Effector memory CD8-positive, alpha-beta T cell (primary cell): Measurements from ENCODE around the gene SMIM45.

Source experiments
- ATAC-seq: fragments of 150-1000 bp; cut with Tn5 transposase; replicated peaks from 2 replicates; pipeline ENCODE4 v1.10.0; 2021; ENCODE audit warnings: mild to moderate bottlenecking, moderate library complexity
- DNase-seq, 3 experiments: peaks; one replicate each; pipeline ENCODE4 v3.0.0; 2021
- H3K27ac Mint-ChIP-seq, 2 donors: one replicate each; pipeline ENCODE4 v1.8.0; 2022; ENCODE audit warnings: mild to moderate bottlenecking in 2 of 2, mixed read lengths in 2 of 2, moderate library complexity in 2 of 2
- H3K27me3 Mint-ChIP-seq, 2 donors: one replicate each; pipeline ENCODE4 v1.8.0; 2022; ENCODE audit warnings: mixed read lengths in 2 of 2
- H3K36me3 Mint-ChIP-seq: one replicate; pipeline ENCODE4 v1.8.0; 2022; ENCODE audit warnings: mild to moderate bottlenecking, moderate library complexity, mixed read lengths; ENCODE audit not compliant: insufficient read depth
- H3K4me1 Mint-ChIP-seq, 2 donors: one replicate each; pipeline ENCODE4 v1.8.0; 2022; ENCODE audit warnings: low read depth in 2 of 2, mixed read lengths in 2 of 2
- H3K4me3 Mint-ChIP-seq, 2 donors: one replicate each; pipeline ENCODE4 v1.8.0; 2022; ENCODE audit warnings: mild to moderate bottlenecking in 2 of 2, mixed read lengths in 2 of 2, moderate library complexity in 2 of 2
- H3K9me3 Mint-ChIP-seq, 2 donors: one replicate each; pipeline ENCODE4 v1.8.0; 2022; ENCODE audit warnings: mixed read lengths in 2 of 2

Gene SMIM45

GRCh38 chr22:41949297-41949965 is 2.5 kb upstream of the SMIM45 start:
- no peaks in the 10 kb centered on the region for H3K9me3 Mint-ChIP-seq
- no peaks in the 10 kb centered on the region for H3K27me3 Mint-ChIP-seq
- ATAC-seq (no peak), DNase-seq (no peak)
- no peak overlapping the region for H3K27ac Mint-ChIP-seq
- H3K36me3 Mint-ChIP-seq: peaks cover 9% of the 10 kb centered on the region
- no peak overlapping the region for H3K4me3 Mint-ChIP-seq
- H3K4me1 Mint-ChIP-seq: peaks cover 8 to 10% of the 10 kb centered on the region in 2 donors

DNA sequence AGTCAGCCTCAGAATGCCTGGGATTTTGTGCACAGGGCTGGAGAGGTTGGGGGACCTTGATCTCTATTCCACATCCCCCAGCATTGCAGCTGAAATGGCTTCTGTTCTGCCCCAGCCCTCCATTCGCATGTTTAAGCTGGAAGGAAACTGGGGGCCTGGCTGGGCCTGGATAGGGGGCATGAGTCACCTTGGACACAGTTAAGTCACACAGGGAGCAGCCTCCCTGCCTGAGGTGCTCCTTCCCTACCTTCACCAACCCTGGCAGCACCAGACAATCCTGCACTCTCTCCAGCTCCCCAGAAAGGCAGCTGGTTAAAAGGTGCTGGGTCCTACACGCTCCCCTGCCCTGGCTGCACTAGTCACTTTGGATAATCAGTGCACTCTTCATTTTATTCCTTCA is 763 bp downstream of the SMIM45 start:
- ATAC-seq: no peak
- Mint-ChIP-seq H3K27ac (no peak overlapping the region), H3K9me3 (no peaks in the 10 kb centered on the region), H3K4me1 (peaks cover 3 to 4% of the 10 kb centered on the region in 2 donors), H3K4me3 (no peak overlapping the region), H3K36me3 (peaks cover 4% of the 10 kb centered on the region), H3K27me3 (no peaks in the 10 kb centered on the region)
- DNase-seq: no peak

- no peak overlapping the region for H3K27ac Mint-ChIP-seq
- ATAC-seq (peak; percentile 35), DNase-seq (no peak)
- peaks cover 4 to 6% of the 10 kb centered on the region in 2 donors for H3K4me1 Mint-ChIP-seq
- H3K27me3 Mint-ChIP-seq: peaks cover 0 to 4% of the 10 kb centered on the region in 2 donors
- H3K4me3 Mint-ChIP-seq: no peak overlapping the region
- H3K36me3 Mint-ChIP-seq: peaks cover 9% of the 10 kb centered on the region
- no peaks in the 10 kb centered on the region for H3K9me3 Mint-ChIP-seq
Observed at GRCh38 chr22:41957941-41958556, 6.1 kb downstream of the SMIM45 start.

DNA sequence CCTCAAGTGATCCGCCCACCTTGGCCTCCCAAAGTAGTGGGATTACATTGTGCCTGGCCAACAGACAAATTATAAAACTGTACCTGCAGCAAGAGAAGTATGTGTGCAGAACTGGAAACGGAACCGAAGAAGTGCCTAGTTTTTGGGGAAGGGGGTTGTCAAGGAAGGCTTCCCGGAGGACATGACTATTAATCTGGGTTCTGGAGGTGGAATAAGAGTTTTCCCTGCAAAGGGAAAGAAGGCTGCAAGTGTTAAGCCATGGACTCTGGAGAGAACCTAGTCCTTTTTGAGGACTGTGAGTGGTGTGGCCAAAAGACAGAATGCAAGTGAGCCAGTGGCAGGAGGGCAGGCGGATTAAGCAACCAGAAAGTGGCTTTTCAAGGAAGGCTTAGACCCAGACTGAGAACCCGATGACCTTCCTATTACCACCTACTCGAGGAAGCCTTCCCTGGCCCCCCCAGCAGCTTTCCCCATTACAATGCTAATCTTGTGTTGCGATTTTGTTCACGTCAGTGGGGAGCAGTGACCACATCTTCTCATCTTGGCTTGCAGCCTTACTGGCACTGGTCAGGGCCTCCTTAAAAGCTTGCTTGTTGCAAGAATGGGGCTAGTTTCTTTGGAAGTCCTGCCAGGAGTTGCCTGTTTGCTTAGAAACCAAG is 11.6 kb downstream of the SMIM45 start:
- Mint-ChIP-seq H3K4me1 (peaks cover 2 to 5% of the 10 kb centered on the region in 2 donors), H3K36me3 (peaks cover 5% of the 10 kb centered on the region), H3K4me3 (no peak overlapping the region), H3K27me3 (peaks cover 0 to 30% of the 10 kb centered on the region in 2 donors), H3K9me3 (no peaks in the 10 kb centered on the region), H3K27ac (no peak overlapping the region)
- DNase-seq: no peak
- no peak for ATAC-seq

- H3K9me3 Mint-ChIP-seq: no peaks in the 10 kb centered on the region
- no peak overlapping the region for H3K27ac Mint-ChIP-seq
- peaks cover 0 to 35% of the 10 kb centered on the region in 2 donors for H3K27me3 Mint-ChIP-seq
Observed at GRCh38 chr22:41964112-41964491, 12.2 kb downstream of the SMIM45 start.

GRCh38 chr22:41966225-41966606 is 14.3 kb downstream of the SMIM45 start:
- peaks cover 4 to 5% of the 10 kb centered on the region in 2 donors for H3K4me1 Mint-ChIP-seq
- no peak for DNase-seq
- ATAC-seq: no peak
- H3K27me3 Mint-ChIP-seq: peaks cover 0 to 51% of the 10 kb centered on the region in 2 donors
- H3K36me3 Mint-ChIP-seq: peaks cover 5% of the 10 kb centered on the region
- H3K9me3 Mint-ChIP-seq: no peaks in the 10 kb centered on the region
- H3K4me3 Mint-ChIP-seq: no peak overlapping the region
- no peak overlapping the region for H3K27ac Mint-ChIP-seq

More at GRCh38 chr22:41964112-41964491, 12.2 kb downstream of the SMIM45 start:
- H3K36me3 Mint-ChIP-seq: peaks cover 5% of the 10 kb centered on the region
- ATAC-seq (no peak), DNase-seq (no peak)
- no peak overlapping the region for H3K4me3 Mint-ChIP-seq
- peaks cover 4 to 5% of the 10 kb centered on the region in 2 donors for H3K4me1 Mint-ChIP-seq

DNA sequence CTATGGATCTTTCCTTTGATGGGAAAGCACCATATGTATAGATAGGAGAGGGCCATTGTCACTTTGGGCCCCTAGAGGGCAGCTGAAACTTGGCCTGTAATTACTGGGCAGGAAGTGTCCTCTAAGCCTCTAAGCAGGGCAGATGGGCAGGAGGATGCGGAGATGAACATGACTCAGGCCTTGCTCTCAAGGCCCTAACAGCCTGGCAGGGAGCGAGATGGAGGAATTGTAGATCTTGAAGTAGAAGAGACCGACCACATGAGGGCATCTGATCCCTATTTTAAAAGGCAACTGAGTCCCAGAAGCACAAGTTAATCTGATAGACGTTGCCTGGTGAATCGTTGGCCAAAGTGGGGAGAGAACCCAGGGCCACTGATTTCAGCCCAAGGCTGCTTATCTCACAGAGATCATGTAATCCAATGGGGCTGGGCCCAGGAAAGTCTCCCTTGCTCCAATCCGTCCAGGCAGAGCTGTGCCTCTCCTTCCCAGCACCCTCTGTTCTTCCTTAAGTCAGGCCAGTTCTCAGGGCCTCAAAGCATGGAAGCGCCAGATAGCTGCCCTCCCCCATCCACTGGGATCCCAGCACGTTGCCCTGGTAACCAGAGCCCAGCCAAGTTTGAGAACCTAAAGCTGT is 14.8 kb downstream of the SMIM45 start:
- H3K27ac Mint-ChIP-seq: no peak overlapping the region

DNA sequence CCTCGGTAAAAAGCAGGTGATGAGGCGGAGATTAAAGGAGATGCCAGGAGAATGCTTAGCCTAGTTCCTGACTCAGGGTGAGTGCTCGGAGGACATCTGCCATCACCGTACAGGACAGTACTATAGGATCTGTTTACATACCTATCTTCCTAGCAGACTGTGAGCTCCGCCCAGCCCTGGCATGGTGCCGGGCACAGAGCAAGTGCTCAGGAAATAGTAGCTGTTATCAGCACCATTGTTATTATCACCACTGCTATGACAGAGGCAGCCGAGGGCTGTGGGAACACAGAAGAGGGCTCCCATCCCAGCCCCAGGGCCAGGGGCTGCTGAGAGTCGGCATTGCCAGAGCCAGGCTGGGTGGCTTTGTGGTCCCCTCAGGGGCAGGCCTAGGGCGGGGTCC is 16.7 kb downstream of the SMIM45 start:
- H3K27ac Mint-ChIP-seq: peak overlapping the region in 1 of 2 donors; percentile 32
- DNase-seq (no peak), ATAC-seq (no peak)
- H3K27me3 Mint-ChIP-seq: peaks cover 12 to 63% of the 10 kb centered on the region in 2 donors
- no peaks in the 10 kb centered on the region for H3K9me3 Mint-ChIP-seq
- no peaks in the 10 kb centered on the region for H3K36me3 Mint-ChIP-seq
- no peak overlapping the region for H3K4me3 Mint-ChIP-seq
- H3K4me1 Mint-ChIP-seq: peaks cover 4 to 5% of the 10 kb centered on the region in 2 donors

More for the DNA sequence above, 14.8 kb downstream of the SMIM45 start:
- Mint-ChIP-seq H3K36me3 (peaks cover 5% of the 10 kb centered on the region), H3K9me3 (no peaks in the 10 kb centered on the region), H3K4me3 (no peak overlapping the region), H3K4me1 (peaks cover 4 to 5% of the 10 kb centered on the region in 2 donors), H3K27me3 (peaks cover 4 to 56% of the 10 kb centered on the region in 2 donors)
- ATAC-seq (peak; percentile 31), DNase-seq (peak in 1 of 3 experiments; percentile 31)

GRCh38 chr22:41969110-41969646 is 17.2 kb downstream of the SMIM45 start, which contains the start of gene SEPTIN3:
Gene SEPTIN3 (plus strand): TSS chr22:41969443. CDS start chr22:41971493, 2,050 bp downstream.
- Mint-ChIP-seq H3K27ac (peak within 1 kb of the TSS in 1 of 2 donors; percentile 32), H3K9me3 (no peaks in the 10 kb centered on the region), H3K36me3 (no peaks in the 10 kb centered on the region), H3K4me3 (no peak within 1 kb of the TSS), H3K27me3 (peaks cover 12 to 57% of the 10 kb centered on the region in 2 donors), H3K4me1 (peaks cover 4 to 5% of the 10 kb centered on the region in 2 donors)
- ATAC-seq (no peak), DNase-seq (no peak)

DNA sequence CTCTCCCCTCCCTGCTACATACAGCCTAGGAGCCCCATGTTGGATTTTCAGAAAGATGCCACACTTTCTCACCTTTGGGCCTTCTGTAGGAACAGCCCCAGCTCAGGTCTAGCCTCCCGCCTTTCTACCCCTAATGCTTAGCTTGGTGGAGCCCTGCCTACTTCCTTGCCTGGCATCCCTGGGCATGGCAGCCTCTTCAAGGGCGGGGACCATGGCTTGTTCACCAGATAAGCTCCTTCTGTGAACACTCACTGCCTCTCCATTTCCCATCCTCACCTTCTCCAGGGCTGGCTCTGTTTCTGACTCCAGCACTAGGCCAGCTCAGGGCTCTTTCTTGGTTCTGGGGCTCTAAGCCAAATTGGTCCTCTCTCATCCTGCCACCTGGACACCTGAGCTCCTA is 18.7 kb downstream of the SMIM45 start:
- Mint-ChIP-seq H3K9me3 (no peaks in the 10 kb centered on the region), H3K4me3 (no peak overlapping the region), H3K27me3 (peaks cover 21 to 65% of the 10 kb centered on the region in 2 donors), H3K27ac (no peak overlapping the region), H3K4me1 (peaks cover 4 to 5% of the 10 kb centered on the region in 2 donors), H3K36me3 (no peaks in the 10 kb centered on the region)
- ATAC-seq (no peak), DNase-seq (no peak)

DNA sequence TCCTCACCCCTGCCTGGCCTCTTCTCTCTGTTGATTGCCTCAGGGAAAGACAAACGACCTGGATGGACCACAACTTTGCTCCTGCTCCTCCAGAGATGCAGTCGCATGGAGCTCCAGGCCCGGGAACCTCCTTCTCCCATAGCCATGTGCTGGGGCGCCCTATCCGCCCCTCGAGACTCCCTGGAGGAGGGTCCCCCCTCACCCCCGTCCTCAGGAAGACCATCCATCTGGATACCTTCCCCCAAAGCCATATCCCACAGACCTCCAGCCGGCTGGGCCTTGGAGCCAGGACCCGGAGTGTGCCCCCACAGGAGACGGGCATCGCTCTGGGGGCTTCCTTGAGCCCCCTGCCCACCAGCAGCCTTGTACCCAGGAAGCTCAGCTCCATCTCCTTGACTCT is 19.5 kb downstream of the SMIM45 start:
- no peak for DNase-seq
- Mint-ChIP-seq H3K4me3 (no peak overlapping the region), H3K9me3 (no peaks in the 10 kb centered on the region), H3K4me1 (peaks cover 5 to 8% of the 10 kb centered on the region in 2 donors), H3K36me3 (no peaks in the 10 kb centered on the region), H3K27me3 (peaks cover 29 to 71% of the 10 kb centered on the region in 2 donors), H3K27ac (no peak overlapping the region)
- no peak for ATAC-seq

GRCh38 chr22:41974691-41975290 is 22.8 kb downstream of the SMIM45 start:
- ATAC-seq (no peak), DNase-seq (no peak)
- peaks cover 48 to 83% of the 10 kb centered on the region in 2 donors for H3K27me3 Mint-ChIP-seq
- no peak overlapping the region for H3K27ac Mint-ChIP-seq
- no peaks in the 10 kb centered on the region for H3K9me3 Mint-ChIP-seq
- H3K4me1 Mint-ChIP-seq: peaks cover 3% of the 10 kb centered on the region in 2 donors
- no peak overlapping the region for H3K4me3 Mint-ChIP-seq
- no peaks in the 10 kb centered on the region for H3K36me3 Mint-ChIP-seq
